ENCODE results near the gene JAZF1.

The JAZF1 gene

GRCh38 chr7:27917774-27918314, 262.8 kb downstream of the JAZF1 start:
- in situ Hi-C loops (cut with HindIII; ENCODE audit: low pct_ligation_motif_present, low sequenced_read_pairs), result no loop called here

GRCh38 chr7:27917119-27917518, 263.5 kb downstream of the JAZF1 start:
- peak overlapping the region; percentile 28 for H3K27ac ChIP-seq
- no peaks in the 10 kb centered on the region for H3K36me3 ChIP-seq (replicated peaks)
- no peak for DNase-seq
- TF ChIP-seq CTCF (IDR thresholded peaks at IDR 0.05; ENCODE audit: low read depth, low read length, missing control alignments), result no peak
- no peaks in the 10 kb centered on the region for H3K27me3 ChIP-seq (replicated peaks)
- in situ Hi-C loops (cut with HindIII; ENCODE audit: low pct_ligation_motif_present, low sequenced_read_pairs), result no loop called here
- no peak overlapping the region for H3K4me3 ChIP-seq (ENCODE audit: low read depth, low read length)

More at GRCh38 chr7:27917774-27918314, 262.8 kb downstream of the JAZF1 start:
- no peaks in the 10 kb centered on the region for H3K27me3 ChIP-seq (replicated peaks)
- H3K36me3 ChIP-seq (replicated peaks), result no peaks in the 10 kb centered on the region
- H3K4me3 ChIP-seq (ENCODE audit: low read depth, low read length), result no peak overlapping the region
- DNase-seq, result peak; percentile 85
- H3K27ac ChIP-seq, result peak overlapping the region; percentile 28
- no peak for TF ChIP-seq CTCF (IDR thresholded peaks at IDR 0.05; ENCODE audit: low read depth, low read length, missing control alignments)

DNA sequence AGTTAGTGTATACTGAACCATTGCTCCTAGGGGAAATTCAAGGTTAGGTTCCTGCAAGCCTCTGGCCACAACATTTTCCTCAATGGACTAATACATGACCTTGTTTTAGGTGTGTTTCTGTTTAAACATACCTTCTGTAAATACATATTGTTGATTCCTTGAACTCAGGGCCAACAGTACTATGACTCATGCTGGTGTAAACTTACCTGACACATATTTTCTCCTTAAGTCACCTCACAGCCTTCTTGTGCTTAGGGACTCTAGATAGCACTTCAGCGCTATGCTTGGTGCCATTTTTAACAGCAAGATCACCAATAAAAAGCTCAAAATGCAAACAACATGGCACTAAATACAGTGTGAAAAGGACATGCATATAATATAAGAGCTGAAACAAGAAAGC, 264.2 kb downstream of the JAZF1 start:
- H3K27ac ChIP-seq, result no peak overlapping the region
- H3K36me3 ChIP-seq (replicated peaks), result no peaks in the 10 kb centered on the region
- in situ Hi-C loops (cut with HindIII; ENCODE audit: low pct_ligation_motif_present, low sequenced_read_pairs), result no loop called here
- no peak overlapping the region for H3K4me3 ChIP-seq (ENCODE audit: low read depth, low read length)
- no peak for TF ChIP-seq CTCF (IDR thresholded peaks at IDR 0.05; ENCODE audit: low read depth, low read length, missing control alignments)
- no peaks in the 10 kb centered on the region for H3K27me3 ChIP-seq (replicated peaks)
- no peak for DNase-seq

DNA sequence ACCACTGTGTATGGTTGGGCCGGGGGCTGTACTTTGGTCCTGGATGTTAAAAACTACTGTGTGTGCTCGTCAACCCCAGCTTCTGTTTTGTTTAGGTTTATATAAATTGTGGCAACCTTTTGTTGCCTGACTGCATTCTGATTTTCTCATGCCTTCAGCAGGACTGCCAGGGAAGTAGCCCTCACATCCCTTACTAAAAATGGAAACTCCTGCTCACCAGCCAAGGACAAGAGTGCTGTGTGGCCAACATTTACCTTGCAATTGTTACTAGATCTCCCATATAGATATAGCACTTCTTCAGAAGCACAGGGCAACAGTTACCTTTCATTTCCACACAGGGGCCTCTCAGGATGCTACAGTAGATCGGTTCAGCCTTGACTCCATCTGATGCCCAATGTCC, 266.2 kb downstream of the JAZF1 start:
- Histone ChIP-seq H3K36me3 (replicated peaks) (no peaks in the 10 kb centered on the region), H3K27me3 (replicated peaks) (no peaks in the 10 kb centered on the region), H3K4me3 (ENCODE audit: low read depth, low read length) (no peak overlapping the region), H3K27ac (no peak overlapping the region)
- in situ Hi-C loops (cut with HindIII; ENCODE audit: low pct_ligation_motif_present, low sequenced_read_pairs), result no loop called here
- no peak for DNase-seq
- no peak for TF ChIP-seq CTCF (IDR thresholded peaks at IDR 0.05; ENCODE audit: low read depth, low read length, missing control alignments)

DNA sequence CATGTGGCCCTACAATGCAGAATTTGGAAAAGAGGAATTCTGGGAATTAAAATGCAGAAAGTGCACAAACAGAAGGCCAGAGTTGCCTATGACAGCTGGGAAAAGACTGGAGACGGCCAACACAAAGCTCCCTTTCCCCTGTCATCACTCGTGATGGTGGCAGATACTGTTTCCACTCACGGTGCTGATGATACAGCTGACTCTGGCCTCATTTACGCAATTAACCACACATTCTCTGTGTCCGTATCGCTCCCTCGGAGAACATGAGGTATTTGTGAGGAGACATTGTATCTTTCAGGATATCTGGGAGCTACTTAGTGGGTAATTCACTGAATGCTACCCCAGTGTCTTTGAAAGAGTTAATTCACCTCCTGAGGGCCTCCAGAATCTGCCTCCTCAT, 267.8 kb downstream of the JAZF1 start:
- TF ChIP-seq CTCF (IDR thresholded peaks at IDR 0.05; ENCODE audit: low read depth, low read length, missing control alignments), result no peak
- H3K27ac ChIP-seq, result no peak overlapping the region
- in situ Hi-C loops (cut with HindIII; ENCODE audit: low pct_ligation_motif_present, low sequenced_read_pairs), result no loop called here
- H3K36me3 ChIP-seq (replicated peaks), result no peaks in the 10 kb centered on the region
- no peak overlapping the region for H3K4me3 ChIP-seq (ENCODE audit: low read depth, low read length)
- no peak for DNase-seq
- no peaks in the 10 kb centered on the region for H3K27me3 ChIP-seq (replicated peaks)

DNA sequence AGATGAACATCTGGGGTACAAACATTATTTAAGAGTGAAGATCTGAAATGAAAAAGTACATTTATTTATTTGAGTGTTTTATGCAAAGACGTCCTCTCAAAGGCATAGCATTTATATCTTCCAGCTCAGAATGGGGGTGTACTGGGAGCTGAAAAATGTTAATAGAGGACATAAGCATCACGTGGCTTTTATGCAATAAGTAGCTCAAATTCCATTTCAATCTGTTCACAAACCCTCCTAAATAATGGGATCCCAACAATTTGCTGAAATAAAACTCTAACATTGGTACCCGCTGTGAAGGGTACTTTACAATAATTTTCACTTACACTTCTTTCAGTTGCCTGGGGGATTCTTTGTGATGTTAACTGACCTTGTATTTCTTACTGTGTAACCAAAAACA, 268.7 kb downstream of the JAZF1 start:
- no peak for DNase-seq
- TF ChIP-seq CTCF (IDR thresholded peaks at IDR 0.05; ENCODE audit: low read depth, low read length, missing control alignments), result no peak
- Histone ChIP-seq H3K4me3 (ENCODE audit: low read depth, low read length) (no peak overlapping the region), H3K27ac (no peak overlapping the region), H3K36me3 (replicated peaks) (no peaks in the 10 kb centered on the region), H3K27me3 (replicated peaks) (no peaks in the 10 kb centered on the region)
- in situ Hi-C loops (cut with HindIII; ENCODE audit: low pct_ligation_motif_present, low sequenced_read_pairs), result no loop called here

Data from brain microvascular endothelial cell (primary cell).